Measurements from ENCODE around the gene ZFAND5. TPM values are rescaled to one million over a fixed set of nuclear protein-coding genes. Genes with fewer than 3 reads are reported as not detected.

Gene ZFAND5
- total and polyA plus RNA-seq, 10 of the 15 experiments (the other 5 are each of a cell fraction or from before 2014, with no cell fraction given) = 22.5 to 107 (median 63.3) TPM

- TF ChIP-seq EGR1 (IDR thresholded peaks at IDR 0.05; ENCODE audit: borderline replicate concordance in 1 of 2, low read depth in 2 of 2, low read length in 2 of 2) (peak in 1 of 2 experiments; percentile 70; a peak in 1 of 3 replicates), E2F8 (IDR thresholded peaks at IDR 0.05; ENCODE audit: low read depth, partially characterized antibody) (no peak), ZNF622 (IDR thresholded peaks at IDR 0.05) (no peak), HDAC6 (IDR thresholded peaks at IDR 0.05; ENCODE audit: unreplicated experiment) (peak; percentile 75), E2F4 (IDR thresholded peaks at IDR 0.05; ENCODE audit: low read depth, low read length) (no peak), SMARCA5 (IDR thresholded peaks at IDR 0.05) (no peak; the same call in 1 of the 2 replicates), GATAD2B (conservative IDR thresholded peaks at IDR 0.05; ENCODE audit: low read depth) (peak; percentile 87), CBX3 (IDR thresholded peaks at IDR 0.05; ENCODE audit: borderline replicate concordance, low read depth) (no peak), IRF4 (IDR thresholded peaks at IDR 0.05; ENCODE audit: low read depth, low read length) (no peak), ZBED1 (IDR thresholded peaks at IDR 0.05; ENCODE audit: borderline replicate concordance) (0 out of 2 replicates have a peak, but pooled peaks have one; percentile 17), HCFC1 (IDR thresholded peaks at IDR 0.05; ENCODE audit: low read length) (peak; percentile 27; the same call in 1 of the 2 replicates), KLF5 (IDR thresholded peaks at IDR 0.05; ENCODE audit: partially characterized antibody) (no peak), NBN (IDR thresholded peaks at IDR 0.05) (no peak), NFXL1 (IDR thresholded peaks at IDR 0.05; ENCODE audit: borderline replicate concordance) (peak; percentile 91), NR2C2 (IDR thresholded peaks at IDR 0.05; ENCODE audit: borderline replicate concordance, control insufficient read depth, insufficient read length, low read depth) (no peak), SRF (IDR thresholded peaks at IDR 0.05; ENCODE audit: low read depth in 2 of 2, low read length in 2 of 2) (no peak), ZSCAN29 (IDR thresholded peaks at IDR 0.05) (no peak), CBFB (IDR thresholded peaks at IDR 0.05; ENCODE audit: low read depth) (peak; percentile 64), SREBF1 (IDR thresholded peaks at IDR 0.05; ENCODE audit: low read length) (no peak), MAX (IDR thresholded peaks at IDR 0.05; ENCODE audit: low read depth, low read length) (no peak), CHD2 (IDR thresholded peaks at IDR 0.05; ENCODE audit: borderline replicate concordance, low read depth, low read length) (peak; percentile 83), TCF12 (IDR thresholded peaks at IDR 0.05; ENCODE audit: low read depth, low read length) (0 out of 2 replicates have a peak, but pooled peaks have one; percentile 30), FOXK2 (IDR thresholded peaks at IDR 0.05) (no peak), ZNF274 (IDR thresholded peaks at IDR 0.05; ENCODE audit: insufficient read depth, insufficient read length) (no peak), CTCF (IDR thresholded peaks at IDR 0.05 in 2 of 3, conservative IDR thresholded peaks at IDR 0.05 in 1 of 3; ENCODE audit: control insufficient read depth in 2 of 3, extremely low read depth in 1 of 3, insufficient read depth in 1 of 3, low read depth in 3 of 3, low read length in 3 of 3) (peak in 1 of 3 experiments; percentile 27; a peak in 1 of 6 replicates)
These were observed at the start of gene ZFAND5 (continued) for GRCh38 chr9:72364679-72365524.
